Stomach (tissue), 4 donors: ENCODE measurements around the gene GRIPAP1.

Source experiments
- CTCF ChIP-seq, 7 experiments: fragments of 450-650 bp in 4 of 7; fragments of 200-600 bp in 3 of 7; sonication (generic) in 3 of 7; IDR thresholded peaks; one replicate each; pipeline ENCODE4 v1.5.1; 2016 to 2019; ENCODE audit warnings: antibody characterized with exemption in 7 of 7, control low read depth in 2 of 7, mild to moderate bottlenecking in 1 of 7
- POLR2AphosphoS5 ChIP-seq, 3 donors: sonication (generic); formaldehyde crosslinking; IDR thresholded peaks; one replicate each; pipeline ENCODE4 v1.6.1; 2016; ENCODE audit warnings: antibody characterized with exemption in 3 of 3

- TF ChIP-seq CTCF (IDR thresholded peaks at IDR 0.05) (no peak), POLR2AphosphoS5 (IDR thresholded peaks at IDR 0.05) (no peak)
These were observed 3.7 kb downstream of the GRIPAP1 start for GRCh38 chrX:48998391-48998790.
